ENCODE data around the gene ZNF221.
"Not testable (repeated sequence)": the region's sequence is repeated elsewhere in the genome, so short reads cannot be mapped to it uniquely, and the experiment has no call there.

Gene ZNF221

DNA sequence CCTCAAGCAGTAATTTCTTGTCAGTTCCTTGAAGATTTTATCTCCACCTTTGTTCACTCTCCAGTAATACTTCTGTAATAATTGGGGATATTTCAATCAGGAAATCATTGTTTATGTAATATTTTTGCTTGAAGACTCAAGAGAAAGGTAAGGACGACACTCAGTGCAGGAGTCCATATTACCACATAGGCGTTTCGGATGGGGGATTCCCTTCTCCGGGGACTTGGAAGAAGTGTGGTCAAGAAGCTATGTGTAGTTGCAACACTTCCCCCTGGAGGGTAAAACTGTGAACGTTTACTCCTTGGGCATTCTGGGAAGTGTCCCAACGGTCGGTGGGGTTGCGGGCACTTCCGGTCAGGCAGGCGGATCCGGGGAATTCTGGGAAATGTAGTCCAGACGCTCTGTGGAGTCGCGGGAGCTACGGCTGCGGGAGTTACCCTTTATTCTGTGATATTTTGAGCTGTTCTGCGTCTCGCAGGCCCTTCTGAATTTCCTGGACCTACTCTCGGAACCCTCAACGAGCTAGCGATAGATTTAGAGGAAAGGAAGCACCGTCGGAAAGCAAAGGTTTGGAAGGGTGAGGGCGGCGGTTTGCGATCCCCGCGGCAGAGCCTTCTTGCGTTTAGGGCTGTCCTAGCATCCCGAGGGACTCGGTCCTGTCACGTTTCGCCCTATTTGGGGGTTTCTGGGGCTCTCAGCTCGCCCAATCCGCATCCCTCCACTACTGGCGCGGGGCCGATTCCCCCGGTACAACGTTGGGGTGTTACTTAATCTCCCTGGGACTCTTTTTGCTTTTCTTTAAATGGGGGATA lies at the start of gene ZNF221:
Gene ZNF221 (plus strand): TSS at position 395 of the 812 bp plus-strand sequence. CDS start 11,499 bp downstream, outside the sequence.
- peak; percentile 29 to 44 for DNase-seq (ENCODE audit: low read depth in 2 of 2)

DNA sequence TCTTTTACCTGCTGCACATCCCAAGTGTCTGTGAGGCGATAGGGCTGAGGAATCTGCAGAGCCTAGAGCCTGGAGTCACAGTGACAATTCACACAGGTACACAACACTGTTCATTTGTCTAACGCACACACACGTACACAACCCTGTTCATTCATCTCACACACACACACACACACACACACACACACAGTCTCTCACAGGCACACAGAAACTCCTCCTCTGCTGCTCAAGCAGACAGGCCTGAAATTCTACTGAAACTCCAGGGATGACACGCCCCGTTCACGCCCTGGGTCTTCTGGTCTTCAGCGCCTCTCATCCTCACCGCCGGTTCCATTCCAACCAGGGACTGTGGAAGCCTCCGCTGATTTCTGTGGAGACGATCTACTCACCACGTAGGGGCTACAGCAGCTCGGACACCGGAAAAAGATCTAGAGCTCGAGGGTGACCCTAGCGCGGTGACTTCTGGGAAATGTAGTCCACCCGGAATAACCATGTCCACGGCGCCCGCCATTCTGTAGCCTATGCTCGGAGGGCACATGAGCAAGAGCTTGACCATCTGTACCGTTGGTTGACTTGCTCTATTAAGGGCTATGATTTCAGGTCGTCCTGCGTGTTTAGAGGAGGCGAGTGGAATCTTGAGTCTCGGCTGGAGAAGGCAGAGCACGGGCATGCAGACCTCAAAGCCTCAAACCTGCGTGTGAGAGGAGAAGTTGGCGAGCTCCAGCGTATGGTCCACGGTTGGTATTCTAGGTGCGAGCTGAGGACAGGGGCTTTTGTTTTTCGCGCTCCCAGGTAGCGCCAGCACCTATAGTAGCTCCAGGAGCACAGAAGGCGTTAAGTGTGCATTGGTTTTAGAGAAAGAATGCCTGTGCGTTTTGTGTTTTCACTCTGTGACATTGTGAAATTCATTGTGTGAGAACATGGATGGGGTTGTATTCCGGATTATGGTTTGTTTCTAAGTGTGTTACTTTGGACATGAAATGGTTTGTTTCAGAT lies 49.3 kb upstream of the ZNF221 start:
- DNase-seq (ENCODE audit: low read depth in 2 of 2): peak; percentile 38 to 50

DNA sequence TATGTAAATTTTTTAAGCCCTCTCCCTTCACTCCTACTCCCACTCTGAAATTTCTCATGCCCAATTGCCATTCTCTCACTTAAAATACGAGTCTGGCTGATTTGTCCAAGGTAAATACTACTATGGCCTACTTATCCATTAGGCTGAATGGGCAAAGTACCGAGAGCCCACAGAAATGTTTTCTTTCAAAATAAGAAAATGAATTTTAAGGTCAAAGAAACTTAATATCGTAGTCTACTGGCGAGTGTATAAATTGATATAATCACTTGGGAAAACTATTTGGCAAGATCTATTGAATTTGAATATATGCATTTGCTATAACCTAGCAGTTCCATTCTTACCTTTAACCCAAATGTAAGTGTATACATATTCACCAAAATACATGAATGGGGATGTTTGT lies 48.6 kb upstream of the ZNF221 start:
- no peak for DNase-seq (ENCODE audit: low read depth in 2 of 2)

DNA sequence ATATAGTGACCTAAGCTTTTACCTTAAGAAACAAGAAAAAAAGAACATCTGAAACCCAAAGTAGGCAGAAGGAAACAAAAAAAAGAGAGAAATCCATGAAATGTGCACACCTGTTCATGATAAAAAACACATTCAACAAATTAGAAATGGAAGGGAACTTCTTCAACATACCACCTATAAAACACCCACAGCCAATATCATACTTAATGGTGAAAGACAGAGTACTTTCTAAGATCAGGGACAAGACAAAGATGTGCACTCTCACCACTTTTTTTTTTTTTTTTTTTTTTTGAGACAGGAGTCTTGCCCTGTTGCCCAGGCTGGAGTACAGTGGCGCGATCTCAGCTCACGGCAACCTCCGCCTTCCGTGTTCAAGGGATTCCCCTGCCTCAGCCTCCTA lies 45.1 kb upstream of the ZNF221 start:
- DNase-seq (ENCODE audit: low read depth in 2 of 2): no peak

DNA sequence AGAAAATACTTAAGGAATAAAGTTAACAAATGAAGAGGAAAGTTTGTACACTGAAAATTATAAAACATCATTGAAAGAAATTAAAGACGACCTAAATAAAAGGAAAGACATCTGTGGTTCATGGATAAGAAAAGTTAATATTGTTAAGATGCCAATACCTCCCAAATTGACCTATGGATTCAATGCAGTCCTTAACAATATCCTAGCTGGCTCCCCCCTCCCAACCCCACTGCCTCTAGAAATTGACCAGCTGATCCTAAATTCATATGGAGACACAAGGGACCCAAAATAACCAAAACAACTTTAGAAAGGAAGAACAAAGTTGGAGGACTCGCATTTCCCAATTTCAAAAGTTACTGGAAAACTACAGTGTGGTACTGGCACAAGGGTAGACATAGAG lies 44.3 kb upstream of the ZNF221 start:
- DNase-seq (ENCODE audit: low read depth in 2 of 2): no peak

DNA sequence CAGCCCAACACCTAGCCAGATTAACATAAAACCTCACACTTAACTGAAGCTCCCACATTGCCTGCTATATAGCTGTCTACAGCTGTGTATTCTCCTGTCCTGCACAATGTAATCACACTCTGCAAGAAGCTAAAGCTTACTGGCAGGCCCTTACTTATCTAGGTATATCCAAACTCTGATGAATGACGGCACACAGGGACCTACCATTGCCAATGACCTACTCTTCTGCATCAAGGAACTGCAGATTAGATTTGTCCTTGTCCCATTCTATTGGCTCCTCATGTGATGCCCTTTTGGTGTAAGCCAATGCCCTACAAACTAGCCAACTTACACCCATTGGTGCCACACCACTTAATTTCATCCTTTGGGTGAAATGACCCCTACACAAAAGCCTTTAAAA lies 42.4 kb upstream of the ZNF221 start:
- no peak for DNase-seq (ENCODE audit: low read depth in 2 of 2)

DNA sequence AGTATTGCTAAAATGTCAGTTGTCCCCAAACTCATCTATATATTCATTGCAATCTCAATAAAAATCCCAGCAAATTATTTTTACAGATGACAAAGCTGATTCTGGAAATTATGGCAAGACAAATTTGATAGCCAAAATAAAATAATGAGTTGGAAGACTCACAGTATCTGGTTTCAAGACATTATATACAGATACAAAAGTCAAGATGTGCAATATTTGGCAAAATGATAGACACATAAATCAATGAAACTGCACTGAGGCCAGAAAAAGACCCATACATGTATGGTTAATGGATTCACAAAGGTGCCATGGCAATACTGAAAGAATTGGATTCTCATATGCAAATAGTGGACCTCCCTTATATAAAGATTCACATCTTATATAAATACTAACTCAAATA lies 40.1 kb upstream of the ZNF221 start:
- no peak for DNase-seq (ENCODE audit: low read depth in 2 of 2)

DNA sequence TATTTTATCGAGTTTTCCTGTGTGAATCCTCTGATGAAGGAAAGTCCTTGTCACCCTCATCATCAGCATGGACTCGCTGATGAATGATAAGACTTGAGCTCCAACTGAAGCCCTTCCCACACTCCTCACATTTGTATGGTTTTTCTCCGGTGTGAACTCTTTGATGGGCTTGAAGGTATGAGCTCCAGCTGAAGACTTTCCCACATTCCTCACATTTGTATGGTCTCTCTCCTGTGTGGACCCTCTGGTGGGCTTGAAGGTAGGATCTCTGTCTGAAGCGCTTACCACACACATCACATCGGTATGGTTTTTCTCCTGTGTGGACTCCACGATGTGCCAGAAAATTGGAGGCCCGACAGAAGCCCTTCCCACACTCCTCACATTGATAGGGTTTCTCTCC lies 37.6 kb upstream of the ZNF221 start:
- no peak for DNase-seq (ENCODE audit: low read depth in 2 of 2)

DNA sequence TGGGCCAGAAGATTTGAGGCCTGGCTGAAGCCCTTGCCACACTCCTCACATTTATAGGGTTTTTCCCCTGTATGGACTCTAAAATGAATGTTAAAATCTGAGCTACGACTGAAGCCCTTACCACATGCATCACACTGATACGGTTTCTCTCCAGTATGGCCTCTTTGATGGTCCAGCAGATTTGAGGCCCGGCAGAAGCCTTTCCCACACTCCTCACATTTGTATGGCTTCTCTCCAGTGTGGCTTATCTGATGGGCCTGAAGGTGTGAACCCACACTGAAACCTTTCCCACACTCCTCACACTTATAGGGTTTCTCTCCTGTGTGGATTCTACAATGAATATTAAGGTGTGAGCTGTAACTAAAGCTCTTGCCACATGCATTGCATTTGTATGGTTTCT lies 37.0 kb upstream of the ZNF221 start:
- DNase-seq (ENCODE audit: low read depth in 2 of 2): no peak

DNA sequence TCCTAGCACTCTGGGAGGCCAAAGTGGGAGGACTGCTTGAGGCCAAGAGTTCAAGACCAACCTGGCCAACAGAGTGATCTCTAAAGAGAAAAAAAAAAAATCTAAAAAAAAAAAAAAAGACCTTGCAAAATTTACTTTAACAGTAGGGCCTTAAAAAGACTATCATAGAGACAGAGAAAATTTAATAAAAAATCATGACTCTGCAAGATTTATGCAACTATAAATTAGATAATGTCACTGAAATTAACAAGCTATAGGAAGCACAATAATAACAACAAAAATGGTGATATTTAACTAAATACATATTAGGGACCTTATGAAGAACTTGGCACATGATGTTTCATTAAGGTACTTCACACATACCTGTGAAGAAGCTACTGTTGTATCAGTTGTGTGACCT lies 27.2 kb upstream of the ZNF221 start:
- no peak for DNase-seq (ENCODE audit: low read depth in 2 of 2)

DNA sequence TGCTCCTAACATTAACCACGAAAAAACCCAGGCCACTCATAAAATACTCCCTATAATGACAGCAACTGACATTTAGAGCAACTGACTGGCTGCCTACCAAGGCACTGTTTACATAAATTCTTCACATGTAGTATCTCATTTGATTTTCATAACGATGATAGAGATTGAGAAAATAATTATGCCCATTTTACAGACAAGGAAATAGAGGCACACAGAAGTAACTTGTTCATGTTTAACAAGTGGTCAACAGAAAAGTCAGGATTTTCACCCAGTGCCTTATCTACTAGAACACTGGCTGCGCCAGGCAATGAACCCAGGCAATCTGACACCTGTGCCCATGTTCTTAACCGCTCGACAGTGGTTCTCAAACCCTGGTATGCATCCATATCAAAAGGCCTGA lies 22.2 kb upstream of the ZNF221 start:
- DNase-seq (ENCODE audit: low read depth in 2 of 2): no peak

DNA sequence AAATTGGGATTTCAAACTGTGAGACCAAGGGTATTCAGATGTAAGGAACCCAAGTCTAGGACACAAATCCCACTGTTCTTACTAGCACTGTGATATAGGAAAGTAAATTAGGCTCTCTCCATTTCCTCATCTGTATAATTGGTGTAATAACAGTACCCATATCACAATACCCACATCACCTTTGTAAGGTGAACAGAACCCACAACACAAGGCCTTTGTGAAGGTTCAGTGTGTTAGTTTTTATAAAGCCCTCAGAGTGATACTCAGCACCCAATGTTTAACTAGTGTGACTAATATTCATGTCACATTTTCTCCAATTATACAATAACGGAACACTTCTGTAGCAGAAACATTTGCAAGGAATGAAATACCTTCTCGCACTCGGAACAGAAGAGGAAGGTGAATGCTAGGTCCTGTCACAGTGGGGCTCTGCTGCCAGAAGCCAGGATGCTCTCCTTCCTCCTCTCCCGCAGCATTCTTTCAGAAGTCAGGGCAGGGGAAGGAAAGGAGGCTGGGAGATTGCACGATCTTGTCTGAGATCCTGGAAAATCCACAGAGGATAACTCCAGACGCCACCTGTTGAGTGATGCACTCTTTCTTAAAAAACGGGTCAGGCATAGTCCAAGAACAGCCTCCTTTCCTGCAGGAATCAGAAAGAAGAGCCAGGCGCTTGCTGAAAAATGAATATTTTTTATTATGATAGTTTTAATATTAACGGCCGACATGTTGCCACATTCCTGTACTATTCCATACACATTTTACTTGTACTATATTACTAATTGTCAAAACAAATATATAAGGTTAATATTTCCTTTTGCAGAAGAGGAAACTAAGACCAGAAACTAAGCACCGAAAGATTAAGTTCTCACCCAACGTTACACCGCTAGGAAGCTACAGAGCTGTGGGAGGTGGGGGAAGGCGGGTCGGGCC lies 16.7 kb upstream of the ZNF221 start:
- no peak for DNase-seq (ENCODE audit: low read depth in 2 of 2)

DNA sequence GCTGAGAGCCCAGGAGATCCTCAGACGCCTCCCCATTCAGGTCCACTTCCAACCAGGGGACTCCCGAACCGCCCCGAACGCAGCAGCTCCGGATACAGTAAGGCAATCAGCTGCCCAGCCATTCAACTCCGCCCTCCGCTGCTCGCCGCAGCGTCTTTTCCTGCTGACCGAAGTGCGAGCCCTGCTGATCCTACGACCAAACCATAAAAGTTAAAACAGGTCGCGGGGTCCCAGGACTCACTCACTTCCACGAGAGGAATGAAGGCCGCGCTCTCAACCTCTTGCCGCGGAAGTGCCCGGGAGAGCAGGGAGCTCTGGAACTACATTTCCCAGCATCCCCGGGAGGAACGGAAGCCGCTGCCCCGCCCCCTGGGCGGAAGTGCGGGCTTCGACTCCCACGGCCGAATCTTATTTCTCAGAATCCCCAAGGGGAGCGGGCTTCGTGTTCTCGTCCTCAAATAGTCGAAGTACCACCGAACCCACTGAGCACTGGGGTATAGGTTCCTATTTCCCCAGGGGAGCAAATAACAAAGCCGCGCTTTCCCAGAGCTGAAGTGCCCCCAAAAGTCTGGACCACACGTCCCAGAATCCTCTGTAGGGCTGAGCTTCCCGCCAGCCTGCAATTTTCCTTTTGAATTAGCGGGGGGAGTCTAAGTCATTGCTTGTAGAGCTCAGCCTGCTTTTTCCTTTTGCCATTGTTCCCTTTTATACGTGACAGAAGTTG lies 15.9 kb upstream of the ZNF221 start, which contains the start of gene ZNF45:
Gene ZNF45 (minus strand): TSS at position 298 of the 724 bp plus-strand sequence. CDS start 13,097 bp downstream, outside the sequence.
- DNase-seq (ENCODE audit: low read depth in 2 of 2): peak; percentile 78 to 84

DNA sequence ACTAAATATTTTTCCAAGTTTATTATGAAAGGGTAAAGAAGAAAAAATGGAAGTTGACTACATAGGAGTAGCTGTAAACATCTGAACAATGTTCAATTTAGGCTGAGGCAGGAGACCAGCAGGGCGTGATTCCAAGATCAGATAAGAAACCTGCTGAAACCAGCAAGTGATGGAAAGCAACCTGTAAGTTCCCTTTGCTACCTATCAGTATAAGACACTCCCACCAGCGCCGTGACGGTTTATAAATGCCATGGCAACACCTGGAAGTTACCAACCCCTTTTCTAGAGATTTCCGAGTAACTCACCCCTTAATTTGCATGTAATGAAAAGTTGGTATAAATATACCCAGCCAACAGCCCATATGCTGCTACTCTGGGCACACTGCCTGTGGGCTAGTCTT lies 14.8 kb upstream of the ZNF221 start:
- no peak for DNase-seq (ENCODE audit: low read depth in 2 of 2)

DNA sequence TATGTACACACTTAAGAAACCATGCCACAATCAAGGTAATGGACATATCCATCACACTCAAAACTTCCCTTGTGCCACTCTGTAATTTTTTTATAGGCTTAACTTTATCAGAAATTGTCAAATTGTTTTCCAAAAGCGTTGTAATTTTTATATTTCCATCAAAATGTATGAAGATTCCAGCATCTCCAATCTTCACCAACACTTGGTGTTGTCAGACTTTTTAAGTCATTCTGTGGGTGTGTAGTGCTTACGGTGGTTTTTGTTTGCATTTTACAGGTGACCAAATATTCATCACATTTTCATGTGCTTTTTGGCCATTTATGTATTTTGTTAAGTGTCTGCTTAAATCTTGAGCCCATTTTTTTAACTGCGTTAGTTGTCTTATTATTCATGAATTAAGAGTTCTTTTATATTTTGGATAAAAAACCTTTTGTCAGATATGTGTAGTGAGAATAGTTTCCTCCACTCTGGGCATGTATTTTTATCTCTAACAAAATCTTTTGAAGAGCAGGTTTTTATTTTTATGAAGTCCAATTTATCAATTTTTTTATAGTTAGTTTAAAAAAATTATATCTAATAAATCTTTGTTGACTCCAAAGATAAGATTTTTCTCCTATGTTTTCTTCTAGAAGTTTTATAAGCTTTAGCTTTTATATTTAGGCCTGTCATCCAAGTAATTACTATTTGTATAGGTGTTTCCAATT lies 11.3 kb upstream of the ZNF221 start:
- DNase-seq (ENCODE audit: low read depth in 2 of 2): no peak

DNA sequence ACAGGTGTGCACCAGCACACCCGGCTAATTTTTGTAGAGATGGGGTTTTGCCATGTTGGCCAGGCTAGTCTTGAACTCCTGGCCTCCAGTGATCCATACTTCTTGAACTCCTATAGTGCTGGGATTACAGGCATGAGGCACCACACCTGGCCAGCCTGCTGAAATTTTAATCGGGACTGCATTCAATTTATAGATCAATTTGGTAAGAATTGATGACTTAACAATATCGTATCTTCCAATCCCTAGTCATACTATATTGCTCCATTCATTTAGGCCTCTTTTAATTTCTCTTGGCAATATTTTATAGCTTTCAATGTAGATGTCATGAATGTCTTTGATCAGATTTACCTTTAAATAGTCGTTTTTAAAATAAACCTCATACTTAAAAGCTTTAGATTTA lies 10.3 kb upstream of the ZNF221 start:
- no peak for DNase-seq (ENCODE audit: low read depth in 2 of 2)

DNA sequence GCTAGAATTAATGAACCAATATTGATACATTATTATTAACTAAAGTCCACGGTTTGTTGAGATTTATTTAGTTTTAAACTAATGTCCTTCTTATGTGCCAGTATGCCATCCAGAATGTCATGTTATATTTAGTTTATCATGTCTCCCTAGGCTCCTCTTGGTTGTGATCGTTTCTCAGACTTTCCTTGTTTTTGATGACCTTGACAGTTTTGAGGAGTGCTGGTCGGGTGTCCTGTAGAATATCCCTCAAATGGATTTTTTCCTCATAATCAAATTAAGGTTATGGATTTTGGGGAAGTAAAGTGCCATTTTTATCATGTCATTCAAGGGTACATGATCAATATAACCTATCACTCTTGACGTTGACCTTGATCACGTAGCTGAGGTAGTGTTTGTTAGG lies 9.8 kb upstream of the ZNF221 start:
- DNase-seq (ENCODE audit: low read depth in 2 of 2): no peak

DNA sequence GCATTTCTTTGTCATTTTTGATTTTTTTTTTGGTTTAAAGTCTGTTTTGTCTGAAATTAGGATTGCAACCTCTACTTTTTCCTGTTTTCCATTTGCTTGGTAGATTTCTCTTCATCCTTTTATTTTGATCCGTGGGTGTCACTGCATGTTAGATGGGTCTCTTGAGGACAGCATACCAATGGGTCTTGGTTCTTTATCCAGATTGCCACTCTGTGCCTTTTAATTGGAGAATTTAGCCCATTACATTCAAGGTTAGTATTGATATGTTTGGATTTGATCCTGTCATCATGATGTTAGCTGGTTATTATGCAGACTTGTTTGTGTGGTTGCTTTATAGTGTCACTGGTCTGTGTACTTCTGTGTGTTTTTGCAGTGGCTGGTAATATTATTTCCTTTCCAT lies 3.6 kb upstream of the ZNF221 start:
- not testable (repeated sequence) for DNase-seq (ENCODE audit: low read depth in 2 of 2)

DNA sequence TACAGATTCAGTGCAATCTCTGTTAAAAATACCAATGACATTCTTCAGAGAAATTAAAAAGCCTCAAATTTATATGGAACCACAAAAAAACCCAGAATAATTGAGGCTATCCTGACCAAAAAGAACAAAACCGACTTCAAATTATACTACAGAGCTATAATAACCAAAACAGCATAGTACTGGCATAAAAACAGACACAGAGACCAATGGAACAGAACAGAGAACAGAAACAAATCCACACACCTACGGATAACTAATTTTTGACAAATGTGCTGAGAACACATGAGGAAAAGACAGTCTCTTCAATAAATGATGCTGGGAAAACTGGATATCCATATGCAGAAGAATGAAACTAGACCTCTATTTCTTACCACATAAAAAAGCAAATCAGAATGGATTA lies 1.2 kb upstream of the ZNF221 start:
- not testable (repeated sequence) for DNase-seq (ENCODE audit: low read depth in 2 of 2)

DNA sequence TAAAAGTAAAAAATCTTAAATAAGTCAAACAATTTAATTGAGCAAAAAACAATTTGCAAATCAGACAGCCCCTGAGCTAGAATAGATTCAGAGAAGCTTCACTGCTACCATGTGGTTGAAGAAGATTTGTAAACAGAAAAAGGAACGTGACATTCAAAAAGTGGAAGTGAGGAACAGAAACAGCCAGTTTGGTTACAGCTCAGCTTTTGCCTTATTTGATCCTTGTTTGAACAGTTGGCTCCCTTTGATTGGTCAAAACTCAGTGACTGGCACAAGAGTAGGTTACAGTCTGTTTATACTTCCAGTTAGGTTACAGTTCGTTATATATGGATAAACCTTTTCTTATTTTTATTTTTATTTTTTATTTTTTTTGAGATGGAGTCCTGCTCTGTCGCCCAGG lies 5.8 kb downstream of the ZNF221 start:
- DNase-seq (ENCODE audit: low read depth in 2 of 2): no peak

All from stimulated activated CD8-positive, alpha-beta memory T cell treated with anti-CD3 and anti-CD28 coated beads, Interleukin-7, amount 100 ng/mL, for 4 hours (primary cell).